Stimulated activated CD4-positive, alpha-beta T cell treated with anti-CD3 and anti-CD28 coated beads, Interleukin-12 subunit alpha, Interleukin-12 subunit beta, amount 100 ng/mL, for 4 hours (primary cell): Measurements from ENCODE around the gene EPHA2.

Experiments used
- DNase-seq: peaks from one replicate; pipeline ENCODE4 v3.0.0-alpha.2; 2020

The EPHA2 gene

DNA sequence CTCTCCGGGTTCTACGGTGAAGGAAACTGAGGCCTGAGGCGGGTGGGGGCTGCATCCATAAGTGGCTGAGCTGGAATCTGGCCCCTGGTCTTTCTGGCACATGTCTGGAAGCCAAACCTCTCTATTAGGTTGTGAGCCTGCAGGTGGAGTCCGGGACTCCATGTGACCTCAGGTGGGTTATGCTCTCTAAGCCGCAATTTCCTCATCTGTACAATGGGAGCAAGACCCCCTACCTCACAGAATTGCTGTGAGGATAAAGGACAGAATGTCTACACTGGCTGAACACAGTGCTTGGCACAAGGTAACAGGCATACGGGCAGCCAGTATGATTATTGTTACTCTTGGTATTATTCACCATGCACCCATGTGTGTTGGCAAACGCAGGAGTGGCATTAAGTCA lies 6.7 kb downstream of the EPHA2 start:
- no peak for DNase-seq

DNA sequence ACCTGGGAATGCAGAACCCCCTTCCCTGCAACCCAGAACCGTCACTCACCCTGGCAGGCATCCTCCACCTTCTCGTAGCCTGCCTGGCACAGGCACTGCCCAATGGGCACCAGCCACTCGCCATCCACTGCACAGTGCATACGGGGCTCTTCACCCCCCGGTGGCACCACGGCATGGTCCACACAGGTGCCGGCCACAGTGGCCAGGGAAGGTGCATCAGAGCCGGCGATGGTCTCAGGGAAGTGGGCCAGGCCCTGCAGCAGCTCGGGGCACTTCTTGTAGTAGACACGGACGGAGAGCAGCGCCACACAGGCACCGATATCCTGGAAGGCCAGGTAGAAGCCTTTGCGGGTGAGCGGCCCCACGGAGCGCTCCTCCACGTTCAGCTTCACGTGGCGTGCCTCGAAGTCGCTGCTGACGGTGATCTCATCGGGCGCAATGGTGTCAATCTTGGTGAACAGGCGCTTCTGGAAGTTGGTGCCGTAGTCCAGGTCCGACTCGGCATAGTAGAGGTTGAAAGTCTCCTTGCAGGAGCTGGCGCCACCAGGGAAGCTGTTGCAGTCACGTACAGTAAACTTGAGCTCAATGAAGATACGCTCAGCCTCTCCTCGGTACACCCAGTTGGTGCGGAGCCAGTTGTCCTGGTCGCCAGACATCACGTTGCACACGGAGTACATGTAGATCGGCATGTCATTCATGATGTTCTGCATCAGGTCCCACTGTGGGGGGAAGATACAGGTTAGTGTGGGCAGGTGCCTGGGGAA lies 7.4 kb downstream of the EPHA2 start:
- no peak for DNase-seq

DNA sequence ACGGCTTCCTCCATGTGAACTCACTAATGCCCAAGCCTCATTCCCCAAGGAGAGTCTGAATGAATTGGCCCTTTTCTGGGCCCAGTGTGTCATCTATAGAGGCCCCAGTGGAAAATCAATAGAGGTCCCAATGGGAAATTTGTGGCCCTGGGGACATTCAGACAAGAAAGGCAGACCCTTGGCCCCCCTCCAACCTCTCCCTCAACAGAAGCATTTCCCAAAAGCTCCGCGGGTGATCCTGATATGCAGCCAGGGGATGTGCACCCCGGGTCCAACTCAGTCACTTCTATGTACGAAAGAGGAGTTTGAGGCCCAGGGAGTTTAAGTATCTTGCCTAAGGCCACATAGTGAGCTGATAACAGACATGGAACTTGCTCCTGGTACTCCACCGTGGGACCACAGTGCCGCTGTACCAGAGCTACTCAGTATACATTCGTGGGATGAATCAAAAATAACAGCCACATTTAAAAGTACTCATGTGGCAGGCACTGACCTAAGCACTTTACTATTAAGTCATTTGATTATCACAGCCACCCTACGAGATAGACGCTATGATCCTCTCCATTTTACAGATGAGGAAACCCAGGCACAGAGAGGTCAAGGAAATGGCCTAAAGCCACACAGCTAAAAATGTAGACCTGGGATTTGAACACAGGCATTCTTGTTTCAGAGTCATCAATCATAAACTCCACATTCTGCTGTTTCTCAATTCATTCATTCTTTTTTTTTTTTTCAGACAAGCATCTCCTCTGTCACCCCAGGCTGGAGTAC lies 8.5 kb downstream of the EPHA2 start:
- DNase-seq, result no peak

DNA sequence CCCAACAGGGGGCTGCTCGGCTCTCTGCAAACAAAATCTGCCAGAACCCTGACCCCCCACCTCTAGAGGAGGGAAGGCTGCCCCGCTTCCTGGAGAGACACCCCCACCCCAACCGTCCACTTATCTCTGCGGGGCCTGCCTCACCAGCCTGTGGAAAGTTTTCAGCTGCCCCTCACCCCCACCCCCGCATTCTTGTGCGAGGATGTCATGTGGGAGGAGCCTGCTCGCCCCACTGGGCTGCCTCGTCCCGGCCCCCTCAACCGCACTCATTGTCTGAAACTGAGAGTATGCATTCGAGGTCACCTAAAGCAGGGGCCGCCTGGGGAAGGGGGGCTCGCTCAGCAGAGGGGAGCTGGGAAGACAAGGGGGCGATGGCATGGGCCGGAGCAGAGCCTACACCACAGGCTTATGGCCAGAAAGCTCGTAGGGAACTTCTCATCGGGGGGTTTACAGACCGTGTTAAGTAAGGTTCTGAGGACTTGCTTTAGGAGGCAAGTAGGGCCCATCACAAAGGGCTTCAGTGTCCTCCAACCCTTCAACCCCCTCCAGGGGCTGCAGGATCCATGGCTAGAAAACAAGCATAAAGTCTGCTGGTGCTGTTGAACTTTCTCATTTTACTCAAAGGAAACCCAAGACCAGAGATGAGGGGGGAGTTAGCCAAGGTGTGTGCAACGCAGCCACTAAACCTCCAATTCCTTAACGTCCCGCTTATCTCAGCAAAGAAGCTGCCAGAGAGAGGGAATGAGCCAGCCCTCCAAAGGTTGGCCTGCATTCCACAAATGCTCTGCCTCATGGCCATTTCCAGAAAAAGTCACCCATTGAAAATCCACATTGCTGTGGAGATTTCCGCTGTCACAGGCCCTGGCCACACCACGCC lies 9.4 kb downstream of the EPHA2 start:
- no peak for DNase-seq

DNA sequence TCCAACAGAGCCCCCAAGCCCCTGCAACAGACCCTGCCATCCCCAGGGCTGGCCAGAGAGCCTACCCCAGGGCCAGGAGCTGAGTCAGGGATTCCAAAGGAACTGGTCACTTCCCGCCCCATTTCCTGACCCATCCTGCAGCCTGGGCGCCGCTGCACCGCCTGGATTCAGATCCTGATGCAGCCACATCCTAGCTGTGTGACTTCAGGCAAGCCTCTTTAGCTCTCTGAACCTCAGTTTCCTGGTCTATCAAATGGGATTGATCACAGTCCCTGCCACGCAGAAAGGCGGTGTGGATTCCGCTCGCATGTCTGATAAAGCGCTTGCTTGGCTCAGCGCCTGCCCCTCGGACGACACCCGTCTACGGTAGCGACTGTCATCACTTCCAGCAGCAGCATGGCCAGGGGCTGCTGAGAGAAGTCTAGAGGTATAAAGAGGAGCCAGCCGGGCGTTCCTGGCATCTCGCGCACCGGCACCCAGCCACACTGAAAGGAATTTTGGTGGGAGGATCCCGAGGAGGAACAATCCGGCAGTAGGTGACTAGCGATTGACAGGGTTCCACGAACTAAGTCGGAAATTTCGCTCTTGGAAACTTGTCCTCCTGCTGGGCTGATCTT lies 10.1 kb downstream of the EPHA2 start:
- no peak for DNase-seq

DNA sequence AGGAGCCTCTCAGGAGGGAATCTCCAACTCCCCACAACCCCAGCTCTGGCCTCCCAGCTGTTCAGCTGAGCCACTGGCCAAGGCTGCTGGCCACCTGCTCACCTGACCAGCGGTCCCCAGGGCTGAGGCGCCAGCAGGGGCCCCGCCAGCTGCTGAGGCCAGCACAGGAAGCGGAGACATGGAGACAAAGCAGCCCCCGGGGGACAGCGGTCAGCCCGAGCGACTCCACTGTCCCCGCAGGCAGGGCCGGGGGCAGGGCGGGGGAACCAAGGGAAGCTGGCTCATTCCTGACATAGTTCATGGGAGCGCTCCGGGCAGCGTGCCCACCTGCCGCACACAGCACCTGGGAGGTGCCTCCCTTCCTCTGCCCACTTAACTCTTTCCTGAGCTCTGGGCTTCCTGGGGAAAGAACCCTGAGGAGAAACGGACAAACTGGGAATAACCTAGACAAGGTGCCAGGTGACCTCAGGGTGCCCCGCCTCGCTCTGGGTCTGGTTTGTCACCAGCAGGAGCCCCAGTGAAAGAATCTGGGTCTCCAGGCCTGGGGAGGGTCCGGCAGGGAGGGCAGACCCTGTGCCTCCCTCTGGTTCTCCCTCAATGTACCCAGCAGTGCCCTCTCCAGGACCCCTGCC lies 10.7 kb downstream of the EPHA2 start:
- DNase-seq, result no peak

DNA sequence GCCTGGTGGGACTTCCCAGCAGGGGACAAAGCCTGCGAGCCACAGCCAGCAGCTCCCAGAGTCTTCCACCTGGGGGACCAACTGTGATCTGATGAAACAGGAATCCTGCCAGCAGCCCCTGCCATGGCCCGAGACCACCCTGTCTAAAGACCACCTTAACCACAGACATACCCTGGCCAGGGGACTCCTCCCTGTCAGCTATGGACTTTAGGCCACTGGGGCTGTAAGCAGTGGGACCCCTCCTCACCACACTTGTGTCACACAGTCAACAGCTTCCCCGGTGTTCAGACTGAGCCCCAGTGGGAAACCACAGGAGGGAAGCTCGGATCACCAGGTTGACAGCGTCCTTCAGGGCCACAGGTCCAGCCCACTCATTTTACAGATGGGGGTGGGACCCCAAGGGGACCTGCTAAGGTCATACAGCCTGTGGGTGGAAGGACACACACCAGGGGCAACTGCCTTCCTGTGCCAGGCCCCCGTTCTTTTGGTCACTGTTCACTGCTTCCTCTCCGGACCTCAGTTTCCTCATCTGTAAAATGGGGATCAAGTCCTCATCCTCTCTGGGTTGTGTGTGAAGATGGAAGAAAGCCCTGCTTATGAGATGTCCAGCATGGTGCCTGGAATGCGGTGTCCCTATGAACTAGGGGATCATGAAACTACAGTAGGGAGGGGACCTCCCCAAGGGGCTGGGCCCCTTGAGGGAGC lies 11.4 kb downstream of the EPHA2 start:
- no peak for DNase-seq

DNA sequence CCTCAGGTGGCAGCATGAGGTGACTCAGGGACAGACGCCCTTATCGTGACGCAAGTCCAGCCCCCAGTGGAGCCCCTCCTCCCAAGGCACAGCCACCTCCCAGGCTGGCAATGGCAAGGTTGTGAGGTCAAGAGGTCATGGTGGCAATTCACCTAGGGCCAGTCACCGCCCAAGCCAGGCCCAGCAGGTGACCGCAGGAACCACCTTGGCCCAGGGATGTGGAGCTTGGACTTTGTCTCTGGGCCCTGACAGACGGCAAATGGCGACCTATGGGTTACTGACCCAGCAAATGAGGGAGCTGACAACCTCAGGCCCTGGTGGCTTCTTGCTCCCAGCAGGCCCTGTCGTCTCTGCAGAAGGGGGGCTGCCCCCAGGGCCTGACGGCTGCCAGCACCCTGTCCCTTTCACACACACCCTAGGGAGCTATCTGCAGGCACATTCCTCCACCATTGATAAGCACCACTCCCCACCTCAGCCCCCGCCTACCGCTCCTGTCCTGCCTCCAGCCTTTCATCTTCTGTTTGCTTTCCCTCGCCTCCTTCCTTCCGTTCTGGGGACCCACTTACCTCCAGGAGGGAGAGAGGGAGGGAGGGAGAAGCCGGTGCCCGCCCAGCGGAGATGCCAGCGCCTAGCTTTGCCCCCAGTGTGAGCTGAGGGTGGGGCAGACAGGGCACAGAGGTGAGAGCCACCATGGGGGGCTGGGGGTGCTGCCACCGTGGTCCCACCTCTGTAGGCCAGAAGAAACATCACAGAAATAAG lies 12.1 kb downstream of the EPHA2 start:
- no peak for DNase-seq

DNA sequence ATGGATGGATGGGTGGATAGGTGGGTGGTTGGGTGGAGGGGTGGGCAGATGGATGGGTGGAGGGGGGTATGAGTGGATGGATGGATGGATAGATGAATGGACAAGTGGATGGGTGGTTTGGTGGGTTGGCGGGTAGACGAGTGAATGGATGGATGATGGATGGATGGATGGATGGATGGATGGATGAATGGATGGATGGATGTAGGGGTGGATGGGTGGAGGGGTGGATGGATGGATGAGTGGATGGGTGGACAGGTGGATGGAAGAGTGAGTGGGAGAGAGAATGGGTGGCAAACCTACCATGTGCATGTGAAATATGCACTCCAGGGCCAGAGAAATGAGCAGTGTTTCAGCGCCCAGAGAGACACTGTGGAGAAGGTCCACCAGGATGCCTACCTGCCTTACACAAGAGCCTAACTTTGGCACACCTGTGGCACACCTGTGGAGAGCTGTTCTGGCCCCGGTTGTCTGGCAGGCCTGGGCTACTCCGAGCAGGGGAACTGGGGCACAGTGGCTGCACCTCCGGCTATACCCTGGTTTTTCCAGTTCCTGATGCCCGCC lies 12.8 kb downstream of the EPHA2 start:
- no peak for DNase-seq

DNA sequence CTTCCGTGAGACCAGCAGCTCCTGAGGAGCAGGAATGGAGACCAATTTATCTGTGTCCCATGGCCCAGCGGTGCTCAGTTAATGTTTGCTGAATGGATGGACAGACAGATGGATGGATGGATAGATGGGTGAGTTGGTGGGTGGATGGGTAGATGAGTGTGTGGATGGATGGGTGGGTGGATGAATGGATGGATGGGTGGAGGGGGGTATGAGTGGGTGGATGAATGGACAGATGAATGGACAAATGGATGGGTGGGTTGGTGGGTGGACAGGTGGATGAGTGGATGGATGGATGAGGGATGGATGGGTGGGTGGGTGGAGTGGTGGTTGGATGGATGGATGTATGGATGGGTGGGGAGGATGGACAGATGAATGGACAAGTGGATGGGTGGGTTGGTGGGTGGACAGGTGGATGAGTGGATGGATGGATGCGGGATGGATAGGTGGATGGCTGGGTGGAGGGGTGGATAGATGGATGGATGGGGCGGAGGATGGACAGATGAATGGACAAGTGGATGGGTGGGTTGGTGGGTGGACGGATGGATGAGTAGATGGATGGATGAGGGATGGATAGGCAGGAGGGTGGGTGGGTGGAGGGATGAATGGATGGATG lies 13.4 kb downstream of the EPHA2 start:
- DNase-seq, result no peak

DNA sequence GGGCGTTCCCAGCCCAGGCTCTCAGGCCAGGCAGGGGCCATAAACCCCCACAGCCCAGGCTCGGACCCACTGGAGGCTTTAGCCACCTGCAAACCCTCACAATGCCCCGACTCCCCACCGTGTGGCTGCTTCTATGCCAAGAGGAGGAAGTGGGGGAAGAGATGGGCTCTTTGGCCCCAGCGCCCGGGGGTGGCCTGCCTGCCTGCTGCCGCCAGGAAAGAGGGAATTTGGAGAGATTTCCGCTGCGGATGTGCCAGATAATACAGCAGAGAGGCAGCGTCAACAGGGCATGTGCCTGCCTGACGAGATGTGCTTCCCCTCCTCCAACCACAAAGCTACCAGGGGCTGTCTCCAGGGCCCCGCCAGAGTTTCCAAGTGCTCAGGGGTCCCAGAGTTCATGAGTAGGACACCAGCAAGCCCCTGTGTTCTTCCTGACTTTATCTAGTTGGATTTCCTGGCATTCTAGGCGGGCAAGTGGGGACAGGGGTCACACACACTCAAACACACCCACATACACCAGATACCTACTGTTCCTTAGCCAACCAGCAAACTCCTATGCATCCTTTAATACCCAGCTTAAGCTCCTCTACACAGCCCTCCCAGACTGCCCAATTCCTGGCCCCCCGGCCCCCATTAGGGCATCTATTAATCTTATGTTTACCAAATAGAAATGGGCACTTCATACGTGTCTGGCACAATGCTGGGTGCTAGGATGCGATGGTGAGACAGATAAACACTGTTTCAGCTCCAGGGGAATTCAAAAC lies 14.1 kb downstream of the EPHA2 start:
- no peak for DNase-seq

DNA sequence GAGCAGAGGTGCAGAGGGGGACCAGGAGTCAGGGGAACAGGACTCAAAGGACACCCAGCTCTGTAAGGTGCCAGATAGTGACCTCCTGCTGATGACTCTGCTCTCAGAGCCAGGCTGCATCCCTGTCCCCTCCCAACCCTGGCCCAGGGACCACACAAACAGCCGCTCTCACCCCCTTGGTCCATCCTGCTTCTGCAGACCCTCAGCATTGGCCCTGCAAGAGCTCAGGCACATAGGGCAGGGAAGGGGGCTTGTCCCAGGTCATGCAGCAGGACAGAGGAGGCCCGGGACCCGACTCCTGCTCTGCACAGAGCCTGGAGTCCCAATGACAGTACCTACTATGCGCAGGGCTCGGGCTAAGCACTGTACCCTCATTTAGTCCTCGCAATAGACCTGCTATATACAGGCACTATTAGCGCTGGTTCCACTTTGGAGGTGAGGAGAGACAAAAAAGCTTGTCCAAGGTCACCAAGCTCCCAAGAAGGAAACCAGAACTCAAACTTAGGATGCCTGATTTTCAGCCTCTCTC lies 15.7 kb downstream of the EPHA2 start:
- DNase-seq, result no peak

DNA sequence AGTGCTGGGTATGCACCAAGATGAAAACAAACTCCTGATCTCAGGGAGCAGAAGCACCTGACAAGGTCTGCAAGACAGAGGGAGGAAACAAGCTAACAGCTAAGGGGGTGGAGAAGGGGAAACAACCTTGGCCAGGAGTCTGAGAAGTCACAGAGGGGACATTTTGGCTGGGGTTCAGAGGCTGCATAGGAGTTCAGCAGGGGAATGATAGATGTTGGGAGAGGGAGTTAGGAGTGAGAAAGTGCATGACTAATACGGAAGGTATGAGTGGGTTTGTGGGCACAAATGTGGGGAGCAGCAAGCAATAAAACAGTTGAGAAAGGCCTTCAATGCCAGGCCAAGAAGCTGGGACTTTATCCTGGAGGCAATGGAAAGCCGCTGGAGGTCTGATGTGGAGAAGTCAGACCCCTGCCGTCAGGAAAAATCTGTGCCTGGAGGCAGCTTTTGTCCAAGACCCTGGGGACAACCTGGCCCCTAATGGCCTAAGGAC lies 16.4 kb downstream of the EPHA2 start:
- DNase-seq, result no peak

DNA sequence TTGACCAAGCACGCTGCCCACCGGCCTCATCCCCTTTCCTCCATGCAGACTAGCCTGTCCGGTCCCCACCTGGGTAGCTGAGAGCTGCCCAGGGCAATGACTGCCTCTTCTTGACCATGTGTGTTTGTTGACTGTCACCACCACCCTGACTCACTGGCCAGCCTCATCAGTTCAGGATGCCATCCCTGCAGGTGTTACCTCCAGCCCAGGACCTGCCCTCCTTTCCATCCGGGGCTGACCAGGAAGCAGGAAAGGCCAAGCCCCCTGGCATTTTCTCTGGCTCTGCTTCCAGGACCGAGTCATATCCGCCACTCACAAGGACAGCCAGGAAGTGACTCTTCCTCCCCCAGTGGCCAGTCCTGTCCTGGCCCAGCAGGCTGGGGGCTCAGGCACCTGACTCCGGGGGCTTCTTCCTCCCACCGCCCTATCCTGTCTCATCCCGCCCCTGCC lies 17.1 kb downstream of the EPHA2 start:
- DNase-seq, result no peak

DNA sequence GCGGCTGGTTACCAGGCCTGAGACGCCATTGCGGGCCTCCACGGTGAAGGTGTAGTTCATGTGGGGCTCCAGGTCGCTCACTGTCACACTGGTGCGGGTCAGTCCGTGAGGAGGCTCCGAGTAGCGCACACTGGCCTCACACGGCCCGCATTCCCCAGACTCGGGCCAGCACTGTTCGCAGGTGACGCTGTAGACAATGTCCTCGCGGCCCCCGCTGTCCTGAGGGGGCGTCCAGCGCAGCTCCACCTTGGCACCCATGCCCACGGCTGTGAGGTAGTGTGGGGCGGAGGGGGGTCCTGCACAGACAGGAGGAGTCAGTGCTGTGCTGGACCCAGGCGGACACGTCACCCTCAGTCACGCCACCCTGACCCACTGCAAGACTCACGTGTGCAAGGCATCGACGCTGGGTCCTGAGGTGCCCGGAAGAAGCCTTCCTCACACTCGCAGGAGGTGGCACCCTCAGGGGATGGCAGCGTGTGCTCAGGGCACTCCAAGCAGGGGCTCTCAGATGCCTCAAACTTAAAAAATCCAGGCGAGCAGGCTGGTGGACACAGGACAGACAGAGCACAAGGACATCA lies 17.9 kb downstream of the EPHA2 start:
- no peak for DNase-seq

DNA sequence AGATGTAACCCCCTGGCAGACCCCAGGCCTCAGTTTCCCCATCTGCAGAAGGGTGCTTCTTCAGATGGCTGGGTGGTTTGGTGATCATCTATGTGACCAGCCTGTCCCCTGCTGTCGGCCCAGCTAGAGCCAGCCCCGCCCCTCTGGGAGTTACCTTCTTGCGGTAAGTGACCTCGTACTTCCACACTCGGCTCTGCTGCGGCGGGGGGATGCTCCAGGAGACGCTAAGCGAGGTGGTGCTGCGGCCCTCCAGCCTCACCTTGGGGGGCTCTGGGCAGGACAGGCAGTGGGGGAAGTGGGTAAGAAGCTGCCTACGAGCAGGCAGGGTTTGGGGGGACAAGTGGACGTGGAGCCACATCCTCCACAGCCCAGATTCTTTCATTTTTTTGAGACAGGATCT lies 20.4 kb downstream of the EPHA2 start:
- DNase-seq, result no peak

DNA sequence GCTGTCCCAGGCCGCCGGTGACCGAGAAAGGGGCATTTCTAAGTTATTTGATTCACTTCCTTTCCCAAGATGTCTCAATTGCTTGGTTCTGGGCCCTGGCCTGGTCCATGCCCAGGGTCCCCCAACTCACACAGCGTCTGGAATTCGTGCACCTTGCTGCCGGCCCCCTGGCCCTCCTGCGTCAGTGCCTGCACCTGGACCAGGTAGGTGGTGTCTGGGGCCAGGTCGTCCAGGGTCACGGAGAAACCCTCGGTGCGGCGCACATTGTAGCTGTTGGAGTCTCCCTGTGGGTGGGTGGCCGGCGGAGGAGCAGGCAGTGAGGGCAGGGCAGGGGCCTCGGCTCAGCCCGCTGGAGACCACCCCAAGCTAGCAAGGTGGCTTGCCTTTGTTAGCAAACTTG lies 21.0 kb downstream of the EPHA2 start:
- DNase-seq, result no peak

DNA sequence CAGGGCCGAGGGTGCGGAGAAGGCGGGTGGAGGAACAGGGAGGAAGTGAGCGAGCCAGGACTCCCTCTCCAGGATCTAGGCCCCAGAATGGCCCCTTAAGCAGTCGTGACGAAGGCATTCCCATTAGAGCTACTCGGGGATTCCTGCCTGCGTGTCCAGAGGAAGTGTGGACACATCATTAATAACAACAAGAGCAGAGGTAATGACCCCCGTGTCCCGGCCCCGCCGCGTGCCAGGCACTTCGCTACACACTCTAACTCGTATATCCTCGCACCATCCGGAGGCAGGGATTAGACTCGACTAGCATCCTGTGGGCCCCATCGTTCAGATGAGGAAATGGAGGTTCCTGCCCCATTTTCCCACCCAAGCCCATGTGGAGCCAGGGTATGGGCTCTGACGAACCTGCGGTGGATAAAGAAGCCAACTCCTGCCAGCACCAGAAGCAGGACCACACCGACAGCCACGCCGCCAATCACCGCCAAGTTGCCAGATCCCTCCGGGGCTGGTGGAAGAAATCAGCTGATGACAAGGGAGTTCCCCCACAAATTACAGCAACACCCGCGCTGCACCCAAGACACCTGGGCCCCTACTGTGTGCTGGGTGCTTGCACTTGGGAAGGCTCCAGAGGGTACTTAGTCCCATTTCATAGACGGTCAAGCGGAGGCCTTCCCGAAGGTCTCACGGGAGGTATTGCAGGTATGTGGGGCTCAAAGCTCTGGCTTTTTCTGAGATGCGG lies 21.6 kb downstream of the EPHA2 start:
- no peak for DNase-seq
